ENCODE data around the gene N4BP2L1. TPM values are rescaled to one million over a fixed set of nuclear protein-coding genes. Genes with fewer than 3 reads are reported as not detected.

The N4BP2L1 gene
- polyA plus RNA-seq, 1 donor from 2014 or later = 43.1 TPM

- no peaks in the 10 kb centered on the region for H3K27me3 Mint-ChIP-seq
- peak overlapping the region; percentile 89 to 100 (median 100) for H3K27ac Mint-ChIP-seq
- peak overlapping the region; percentile 90 to 99 (median 95) for H3K4me3 Mint-ChIP-seq
- H3K9me3 Mint-ChIP-seq = no peaks in the 10 kb centered on the region
- peaks cover 24 to 41% (median 26%) of the 10 kb centered on the region in 3 donors for H3K4me1 Mint-ChIP-seq
- peaks cover 6% of the 10 kb centered on the region for H3K36me3 Mint-ChIP-seq
Measured at GRCh38 chr13:32426191-32426989, 1.5 kb downstream of the N4BP2L1 start.

- Mint-ChIP-seq H3K27me3 (no peaks in the 10 kb centered on the region), H3K9me3 (peaks cover 0 to under 1% (median 0%) of the 10 kb centered on the region in 3 donors), H3K36me3 (peaks cover 8% of the 10 kb centered on the region), H3K27ac (peak overlapping the region; percentile 76 to 92 (median 90)), H3K4me1 (peaks cover 24 to 37% (median 25%) of the 10 kb centered on the region in 3 donors), H3K4me3 (peak overlapping the region; percentile 30 to 57 (median 45))
Measured at GRCh38 chr13:32425158-32425557, 2.8 kb downstream of the N4BP2L1 start.

- Mint-ChIP-seq H3K27me3 (no peaks in the 10 kb centered on the region), H3K27ac (peak overlapping the region in 1 of 3 donors; percentile 33), H3K4me3 (peak overlapping the region in 1 of 4 donors; percentile 31), H3K36me3 (peaks cover 18% of the 10 kb centered on the region), H3K4me1 (peaks cover 20 to 35% (median 21%) of the 10 kb centered on the region in 3 donors), H3K9me3 (peaks cover 3 to 7% (median 3%) of the 10 kb centered on the region in 3 donors)
Measured at GRCh38 chr13:32423592-32423991, 4.3 kb downstream of the N4BP2L1 start.

- Mint-ChIP-seq H3K4me1 (peaks cover 11 to 21% (median 13%) of the 10 kb centered on the region in 3 donors), H3K36me3 (peaks cover 20% of the 10 kb centered on the region), H3K27me3 (no peaks in the 10 kb centered on the region), H3K9me3 (peaks cover 3 to 7% (median 3%) of the 10 kb centered on the region in 3 donors), H3K4me3 (no peak overlapping the region), H3K27ac (peak overlapping the region in 1 of 3 donors; percentile 27)
Measured at GRCh38 chr13:32419862-32420261, 8.1 kb downstream of the N4BP2L1 start.

GRCh38 chr13:32417995-32418394 lies 9.9 kb downstream of the N4BP2L1 start:
- Mint-ChIP-seq H3K9me3 (peaks cover 3 to 7% (median 3%) of the 10 kb centered on the region in 3 donors), H3K36me3 (peaks cover 18% of the 10 kb centered on the region), H3K27ac (peak overlapping the region in 1 of 3 donors; percentile 44), H3K27me3 (no peaks in the 10 kb centered on the region), H3K4me1 (peaks cover 7 to 11% (median 8%) of the 10 kb centered on the region in 3 donors), H3K4me3 (peak overlapping the region in 2 of 4 donors; percentile 3 to 23)

GRCh38 chr13:32415019-32415418 lies 12.9 kb downstream of the N4BP2L1 start:
- Mint-ChIP-seq H3K4me1 (peaks cover 6 to 10% (median 8%) of the 10 kb centered on the region in 3 donors), H3K27ac (no peak overlapping the region), H3K4me3 (no peak overlapping the region), H3K9me3 (peaks cover under 1 to 6% (median 3%) of the 10 kb centered on the region in 3 donors), H3K27me3 (no peaks in the 10 kb centered on the region), H3K36me3 (peaks cover 16% of the 10 kb centered on the region)

- H3K4me3 Mint-ChIP-seq = no peak overlapping the region
- peaks cover 13% of the 10 kb centered on the region for H3K36me3 Mint-ChIP-seq
- H3K9me3 Mint-ChIP-seq = peaks cover 0 to 2% (median 2%) of the 10 kb centered on the region in 3 donors
- H3K27me3 Mint-ChIP-seq = no peaks in the 10 kb centered on the region
- no peak overlapping the region for H3K27ac Mint-ChIP-seq
- H3K4me1 Mint-ChIP-seq = peaks cover 8 to 13% (median 8%) of the 10 kb centered on the region in 3 donors
Measured at GRCh38 chr13:32414580-32414979, 13.3 kb downstream of the N4BP2L1 start.

- H3K27ac Mint-ChIP-seq = no peak overlapping the region
- H3K4me3 Mint-ChIP-seq = no peak overlapping the region
- no peaks in the 10 kb centered on the region for H3K27me3 Mint-ChIP-seq
- H3K9me3 Mint-ChIP-seq = no peaks in the 10 kb centered on the region
- peaks cover 10% of the 10 kb centered on the region for H3K36me3 Mint-ChIP-seq
- peaks cover 16 to 17% (median 17%) of the 10 kb centered on the region in 3 donors for H3K4me1 Mint-ChIP-seq
Measured at GRCh38 chr13:32413284-32413683, 14.6 kb downstream of the N4BP2L1 start.

- no peak overlapping the region for H3K27ac Mint-ChIP-seq
- H3K4me1 Mint-ChIP-seq = peaks cover 16 to 18% (median 17%) of the 10 kb centered on the region in 3 donors
- no peaks in the 10 kb centered on the region for H3K27me3 Mint-ChIP-seq
- H3K9me3 Mint-ChIP-seq = no peaks in the 10 kb centered on the region
- no peak overlapping the region for H3K4me3 Mint-ChIP-seq
- H3K36me3 Mint-ChIP-seq = peaks cover 13% of the 10 kb centered on the region
Measured at GRCh38 chr13:32409561-32410421, 18.1 kb downstream of the N4BP2L1 start.

- Mint-ChIP-seq H3K27me3 (no peaks in the 10 kb centered on the region), H3K9me3 (no peaks in the 10 kb centered on the region), H3K36me3 (peaks cover 13% of the 10 kb centered on the region), H3K27ac (peak overlapping the region in 1 of 3 donors; percentile 16), H3K4me3 (no peak overlapping the region), H3K4me1 (peaks cover 15 to 18% (median 17%) of the 10 kb centered on the region in 3 donors)
Measured at GRCh38 chr13:32409001-32409313, 19.0 kb downstream of the N4BP2L1 start.

GRCh38 chr13:32408296-32409000 lies 19.5 kb downstream of the N4BP2L1 start:
- Mint-ChIP-seq H3K4me3 (peak overlapping the region in 1 of 4 donors; percentile 37), H3K36me3 (peaks cover 13% of the 10 kb centered on the region)

GRCh38 chr13:32407854-32408253 lies 20.1 kb downstream of the N4BP2L1 start:
- peak overlapping the region in 1 of 3 donors; percentile 46 for H3K27ac Mint-ChIP-seq
- H3K27me3 Mint-ChIP-seq = no peaks in the 10 kb centered on the region
- H3K36me3 Mint-ChIP-seq = peaks cover 13% of the 10 kb centered on the region
- no peaks in the 10 kb centered on the region for H3K9me3 Mint-ChIP-seq
- H3K4me1 Mint-ChIP-seq = peaks cover 15 to 18% (median 17%) of the 10 kb centered on the region in 3 donors
- no peak overlapping the region for H3K4me3 Mint-ChIP-seq

More at GRCh38 chr13:32408296-32409000, 19.5 kb downstream of the N4BP2L1 start:
- H3K9me3 Mint-ChIP-seq = no peaks in the 10 kb centered on the region
- peaks cover 15 to 18% (median 17%) of the 10 kb centered on the region in 3 donors for H3K4me1 Mint-ChIP-seq
- peak overlapping the region in 1 of 3 donors; percentile 46 for H3K27ac Mint-ChIP-seq
- H3K27me3 Mint-ChIP-seq = no peaks in the 10 kb centered on the region

GRCh38 chr13:32403108-32403507 lies 24.8 kb downstream of the N4BP2L1 start:
- Mint-ChIP-seq H3K9me3 (no peaks in the 10 kb centered on the region), H3K4me3 (no peak overlapping the region), H3K27ac (no peak overlapping the region), H3K36me3 (peaks cover 4% of the 10 kb centered on the region), H3K27me3 (no peaks in the 10 kb centered on the region), H3K4me1 (peaks cover 1 to 6% (median 4%) of the 10 kb centered on the region in 3 donors)

- Mint-ChIP-seq H3K9me3 (no peaks in the 10 kb centered on the region), H3K27ac (no peak overlapping the region), H3K4me1 (peaks cover 4 to 9% (median 7%) of the 10 kb centered on the region in 3 donors), H3K36me3 (no peaks in the 10 kb centered on the region), H3K27me3 (no peaks in the 10 kb centered on the region), H3K4me3 (no peak overlapping the region)
Measured at GRCh38 chr13:32391101-32391619, 36.8 kb downstream of the N4BP2L1 start.
